GM12801 (cell line): ENCODE results near the gene SYNE4.

Experiments
- TF ChIP-seq, protein P1 (sequence below): IDR thresholded peaks from one replicate; pipeline ENCODE4 v1.5.1; 2011; ENCODE audit warnings: control low read depth; ENCODE audit not compliant: insufficient read length; ENCODE audit errors: extremely low read depth

Gene SYNE4

DNA sequence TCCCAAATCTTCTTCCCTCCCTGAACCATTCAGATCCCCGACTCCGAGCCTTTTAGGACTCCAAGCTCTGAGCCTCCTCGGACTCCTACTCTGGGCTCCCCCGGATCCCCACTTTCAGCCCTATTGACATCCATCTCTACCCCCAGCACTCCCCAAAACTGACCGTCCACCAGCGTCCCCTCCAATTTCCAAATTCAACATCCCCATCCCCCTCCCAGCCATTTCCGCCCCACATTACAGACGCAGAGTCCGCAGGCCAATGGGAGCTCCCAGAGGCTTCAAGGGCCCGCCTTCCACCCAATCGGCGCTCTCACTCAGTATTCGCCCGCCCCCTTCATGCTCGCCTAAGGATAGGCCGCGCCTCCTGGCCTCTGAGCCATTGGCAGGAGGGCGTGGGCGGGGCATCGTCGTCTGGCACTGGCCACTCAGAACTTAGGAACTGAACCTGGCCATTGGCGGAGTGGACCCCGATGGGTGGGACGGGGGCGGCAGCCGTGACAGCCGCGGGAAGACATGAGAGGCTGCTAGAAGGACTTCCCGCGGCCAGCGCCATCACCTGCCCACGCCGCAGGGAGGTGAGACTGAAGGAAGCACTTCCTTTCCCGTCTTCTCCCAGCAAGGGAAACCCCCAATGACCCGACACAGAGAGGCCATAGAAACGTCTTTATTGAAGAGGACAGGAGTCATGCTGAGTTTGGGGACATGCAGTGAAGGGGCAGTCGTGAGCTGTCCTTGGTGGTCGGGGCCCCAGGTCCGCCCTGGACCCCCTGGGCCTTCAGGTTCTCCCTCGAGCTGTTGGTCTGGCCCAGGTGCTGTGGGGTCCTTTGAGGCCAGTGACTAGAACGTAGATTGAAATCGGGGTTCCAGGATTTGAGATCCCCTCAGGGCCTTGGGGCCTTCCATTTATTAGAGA, 5.7 kb upstream of the SYNE4 start, which contains the start of gene ALKBH6:
TSS of gene ALKBH6 (minus strand) at position 202 of the 913 bp plus-strand sequence. CDS start 816 bp downstream, outside the sequence.
- TF ChIP-seq, protein P1, sequence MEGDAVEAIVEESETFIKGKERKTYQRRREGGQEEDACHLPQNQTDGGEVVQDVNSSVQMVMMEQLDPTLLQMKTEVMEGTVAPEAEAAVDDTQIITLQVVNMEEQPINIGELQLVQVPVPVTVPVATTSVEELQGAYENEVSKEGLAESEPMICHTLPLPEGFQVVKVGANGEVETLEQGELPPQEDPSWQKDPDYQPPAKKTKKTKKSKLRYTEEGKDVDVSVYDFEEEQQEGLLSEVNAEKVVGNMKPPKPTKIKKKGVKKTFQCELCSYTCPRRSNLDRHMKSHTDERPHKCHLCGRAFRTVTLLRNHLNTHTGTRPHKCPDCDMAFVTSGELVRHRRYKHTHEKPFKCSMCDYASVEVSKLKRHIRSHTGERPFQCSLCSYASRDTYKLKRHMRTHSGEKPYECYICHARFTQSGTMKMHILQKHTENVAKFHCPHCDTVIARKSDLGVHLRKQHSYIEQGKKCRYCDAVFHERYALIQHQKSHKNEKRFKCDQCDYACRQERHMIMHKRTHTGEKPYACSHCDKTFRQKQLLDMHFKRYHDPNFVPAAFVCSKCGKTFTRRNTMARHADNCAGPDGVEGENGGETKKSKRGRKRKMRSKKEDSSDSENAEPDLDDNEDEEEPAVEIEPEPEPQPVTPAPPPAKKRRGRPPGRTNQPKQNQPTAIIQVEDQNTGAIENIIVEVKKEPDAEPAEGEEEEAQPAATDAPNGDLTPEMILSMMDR: no peak

DNA sequence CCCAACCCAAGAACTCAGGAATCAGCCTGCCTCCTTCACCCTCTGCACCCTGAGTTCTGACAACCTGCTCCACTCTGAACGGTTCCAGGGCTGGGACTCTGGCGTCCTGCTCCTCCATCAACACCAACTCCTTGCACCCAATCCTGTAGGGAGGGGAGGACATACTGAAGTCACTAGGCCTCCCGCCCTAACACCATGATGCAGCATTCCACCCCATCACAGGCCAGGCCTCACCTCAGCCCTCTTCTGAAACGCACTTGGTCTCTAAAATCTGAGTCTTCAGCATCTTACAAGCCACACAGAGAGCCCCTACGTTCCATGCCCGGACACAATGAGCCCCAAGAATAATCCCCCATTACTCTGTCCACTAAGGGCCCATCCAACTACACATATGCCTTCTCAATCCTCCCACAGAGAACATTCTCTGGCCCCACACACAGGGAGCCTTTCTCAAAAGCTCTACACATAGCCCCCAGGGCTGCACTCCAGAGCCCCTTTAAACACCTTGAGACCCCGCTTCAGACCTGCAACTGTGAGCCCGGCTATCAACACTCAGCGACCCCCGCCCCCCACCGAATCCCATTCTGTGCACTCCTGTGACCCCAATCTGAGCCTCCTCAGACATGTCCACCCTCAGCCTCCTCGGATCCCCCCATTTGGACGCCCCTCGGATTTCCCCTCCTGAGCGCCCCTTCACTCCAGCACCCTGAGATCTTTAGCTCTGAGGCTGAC, 4.8 kb upstream of the SYNE4 start:
- TF ChIP-seq, protein P1: no peak

DNA sequence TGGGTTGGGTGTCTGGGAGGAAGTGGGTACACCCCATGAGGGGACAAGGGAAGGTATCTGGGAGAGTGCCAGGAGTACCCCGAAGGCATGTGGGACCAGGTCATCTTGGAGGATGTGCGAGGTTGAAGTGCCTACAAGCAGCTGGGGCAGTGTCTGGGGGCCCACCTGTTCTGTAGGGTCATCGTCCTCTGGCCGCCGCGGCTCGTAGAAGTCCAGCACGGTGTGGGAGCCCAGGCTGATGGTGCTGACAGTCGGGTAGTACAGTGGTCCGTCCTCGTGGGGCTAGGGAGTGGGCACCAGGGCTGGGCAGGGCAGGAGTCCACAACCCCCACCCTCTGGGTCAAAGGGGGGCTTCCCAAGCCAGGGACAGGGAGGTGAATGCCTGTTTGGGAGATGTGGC, 1.8 kb upstream of the SYNE4 start:
- TF ChIP-seq, protein P1: no peak

DNA sequence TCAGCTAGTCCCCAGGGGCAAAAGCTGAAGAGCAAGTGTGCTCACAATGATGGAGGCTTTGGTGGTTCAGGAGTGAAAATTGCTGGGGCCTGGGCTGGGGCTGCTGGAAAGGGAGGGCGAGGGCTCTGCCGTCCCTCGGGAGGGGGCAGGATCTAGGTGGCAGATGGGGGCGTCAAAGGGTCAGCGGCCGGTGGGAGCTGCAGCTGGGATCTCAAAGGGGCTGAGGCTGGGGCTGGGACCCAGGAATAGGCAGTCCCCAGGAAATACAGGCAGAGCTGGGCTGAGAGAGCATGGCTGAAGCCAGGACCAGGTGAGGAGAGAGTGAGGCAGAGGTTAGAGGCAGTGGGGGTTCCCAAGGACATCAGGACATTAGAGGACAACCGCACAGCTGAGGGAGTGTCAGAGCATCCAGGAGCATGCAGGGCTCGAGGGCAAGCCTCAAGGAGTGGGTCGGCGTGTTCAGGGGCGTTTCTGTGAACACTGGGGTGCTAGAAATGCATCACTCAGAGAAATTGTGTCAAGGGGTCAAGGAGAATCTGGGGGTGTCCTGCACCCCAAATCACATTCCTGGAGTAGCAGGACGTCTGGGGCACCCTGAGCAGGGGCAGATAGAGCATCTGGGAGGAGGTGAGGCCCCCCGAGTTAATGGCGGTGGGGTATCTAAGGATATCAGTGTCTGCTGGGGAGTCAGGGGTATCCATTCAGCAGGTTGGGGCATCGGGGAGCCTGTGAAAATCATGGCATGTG, 1.2 kb upstream of the SYNE4 start:
- TF ChIP-seq, protein P1: no peak

DNA sequence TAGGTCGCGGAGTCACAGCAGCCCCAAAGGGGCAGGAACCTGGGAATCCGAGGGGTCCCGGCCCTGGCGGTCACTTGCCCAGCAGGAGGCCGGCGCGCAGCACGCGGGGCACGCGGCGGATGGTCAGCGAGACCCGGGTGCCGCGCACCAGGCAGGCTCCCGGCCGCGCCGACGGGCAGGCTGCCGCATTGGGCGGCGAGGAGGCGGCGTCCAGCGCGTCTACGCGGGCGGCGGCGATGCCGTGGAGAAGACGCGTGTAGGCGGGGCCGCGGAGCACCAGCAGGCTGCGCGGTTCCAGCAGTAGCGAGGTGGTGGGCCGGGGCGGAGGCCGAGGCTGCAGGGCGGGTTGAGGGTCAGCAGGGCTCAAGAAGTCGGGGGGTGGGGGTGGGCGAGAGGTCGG, 607 bp upstream of the SYNE4 start:
- TF ChIP-seq, protein P1: no peak

DNA sequence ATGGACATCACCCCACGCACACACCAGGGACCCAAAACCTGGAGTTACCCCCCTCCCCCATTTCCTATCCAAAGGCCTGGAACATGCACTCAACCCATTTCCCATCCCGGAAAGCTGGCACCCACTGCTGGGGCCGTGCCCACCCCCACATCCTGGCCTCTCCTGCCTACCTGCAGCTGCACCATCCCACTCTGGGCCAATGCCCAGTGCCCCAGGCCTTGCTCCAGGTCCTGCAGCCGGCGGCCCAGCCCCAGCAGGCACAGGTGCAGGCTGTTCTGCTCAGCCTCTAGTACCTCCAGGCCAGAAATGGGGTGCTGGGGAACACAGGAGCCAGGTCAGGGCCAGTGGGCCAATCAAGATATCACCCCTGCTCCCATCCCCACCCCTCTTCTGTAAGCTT, 1.7 kb downstream of the SYNE4 start:
- TF ChIP-seq, protein P1: no peak

DNA sequence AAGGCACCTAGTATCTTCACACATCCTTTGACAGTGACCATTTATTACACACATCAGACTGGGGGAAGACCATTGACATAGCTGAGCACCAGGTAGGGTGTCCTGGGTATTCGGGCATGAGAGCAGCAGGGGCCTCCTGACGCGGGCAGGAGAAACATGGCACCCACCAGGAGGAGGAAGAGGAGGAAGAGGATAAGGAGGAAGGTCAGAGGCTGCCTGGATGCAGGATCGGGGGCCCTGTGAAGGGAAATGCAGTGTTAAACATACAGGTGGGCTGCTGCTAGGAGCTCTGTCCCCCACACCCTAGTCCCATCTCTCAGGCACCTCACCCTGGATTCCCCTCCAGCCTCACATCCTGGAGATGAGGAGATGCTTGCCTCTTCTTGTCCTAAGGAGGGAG, 5.3 kb downstream of the SYNE4 start:
- TF ChIP-seq, protein P1: no peak
